Heart left ventricle (tissue), 16 donors: ENCODE measurements around the gene MYO7B. TPM values are rescaled to one million over a fixed set of nuclear protein-coding genes. Genes with fewer than 3 reads are reported as not detected.

ENCODE experiments used
- ATAC-seq, 4 donors: fragments of 200-7000 bp; cut with Tn5 transposase; one replicate each; pipeline ENCODE4 v1.9.1; 2020 to 2022; ENCODE audit warnings: moderate library complexity in 4 of 4, mild to moderate bottlenecking in 3 of 4, moderate number of reproducible peaks in 1 of 4
- DNase-seq, 5 donors: peaks; one replicate each; pipeline ENCODE4 v3.0.0-alpha.2; 2020
- H3K27ac ChIP-seq, 12 donors: fragments of 200-600 bp; sonication (generic) in 4 of 12; one replicate each; pipeline versions ENCODE4 v1.5.0 to v1.8.0; 2016 to 2022; ENCODE audit warnings: mild to moderate bottlenecking in 2 of 12
- H3K27me3 ChIP-seq, 9 donors: fragments of 200-600 bp; sonication (generic) in 2 of 9; one replicate each; pipeline versions ENCODE4 v1.5.1 to v1.8.0; 2016 to 2022; ENCODE audit warnings: mild to moderate bottlenecking in 3 of 9
- H3K36me3 ChIP-seq, 9 donors: fragments of 200-600 bp; sonication (generic) in 2 of 9; one replicate each; pipeline versions ENCODE4 v1.5.0 to v1.8.0; 2018 to 2022; ENCODE audit warnings: mild to moderate bottlenecking in 2 of 9
- H3K4me1 ChIP-seq, 12 donors: fragments of 200-600 bp; sonication (generic) in 4 of 12; one replicate each; pipeline versions ENCODE4 v1.5.0 to v1.8.0; 2016 to 2022; ENCODE audit warnings: mild to moderate bottlenecking in 3 of 12
- H3K4me3 ChIP-seq, 12 donors: fragments of 200-600 bp; sonication (generic) in 4 of 12; one replicate each; pipeline versions ENCODE4 v1.5.0 to v1.8.0; 2017 to 2022; ENCODE audit warnings: mild to moderate bottlenecking in 9 of 12, moderate library complexity in 4 of 12
- H3K9me3 ChIP-seq, 12 donors: fragments of 200-600 bp; sonication (generic) in 4 of 12; one replicate each; pipeline versions ENCODE4 v1.5.0 to v1.8.0; 2016 to 2022; ENCODE audit warnings: mild to moderate bottlenecking in 1 of 12
- CTCF ChIP-seq, 12 donors: fragments of 200-600 bp; sonication (generic) in 4 of 12; IDR thresholded peaks; one replicate each; pipeline versions ENCODE4 v1.5.0 to v1.8.0; 2018 to 2022; ENCODE audit warnings: antibody characterized with exemption in 12 of 12, mild to moderate bottlenecking in 5 of 12
- POLR2A ChIP-seq, 2 donors: fragments of 450-650 bp; IDR thresholded peaks; one replicate each; pipeline ENCODE4 v1.6.1; 2017; ENCODE audit warnings: antibody characterized with exemption in 2 of 2, mild to moderate bottlenecking in 2 of 2, moderate library complexity in 2 of 2
- WGBS, 4 donors: extraction: QIAGEN DNeasy Blood & Tissue Kit in 2 of 4; methylation state at CpG; one replicate each; pipeline versions ENCODE4 v1.1.5 to v1.1.7; 2013 to 2018; 5-methylcytosine and 5-hydroxymethylcytosine counted together
- intact Hi-C, 10 donors: fragments of 100-400 bp; cut with DNase I; formaldehyde crosslinking; loops; one replicate each; pipeline versions ENCODE4 v1.11.1 to v1.14.2; 2022
- long read RNA-seq, 3 donors: library from polyadenylated mRNA; unstranded; transcript quantifications; one replicate each; pipeline ENCODE4 v2.0.0, GENCODE V29; 2020 to 2021
- polyA plus RNA-seq, 2 donors: library from polyadenylated mRNA; stranded (reverse); fragments of 200-250 nt; gene quantifications; one replicate each; pipeline ENCODE4 v1.2.3, GENCODE V29; 2013
- total RNA-seq, 9 donors: library from RNA; depleted of rRNA in 2 of 9; stranded (reverse); fragments of >200 nt in 2 of 9; fragmentation: NEBNext Ultra II Directional in 3 of 9; extraction: Animal tissue kit (Norgen Biotek cat#: 25700) in 3 of 9; gene quantifications; one replicate each; pipeline versions ENCODE4 v1.1.0 to v1.2.4, GENCODE V29; 2016 to 2023
- donor health status: ischemic (EF 13 %, LVEDD 7.1; RV severe dilation, severe dysfunction).
- donor health status: healthy with polysubstance abuse.
- donor health status: DM: no; HTN: yes; CAD: no.
- donor health status: DM: no; HTN: no; CAD: no.
- donor health status: ischemic (EF 25% LVEDD 6.9; RV normal size, moderate dysfunction).
- donor health status: ischemic (EF 25% LVEDD 5.7; RV mildly dilated, moderate dysfunction).
- donor health status: healthy.
- donor health status: DM: yes; HTN: yes; CAD: no.
- donor health status: ischemic (EF 35%, LVEDD 5.7; RV mildly dilated, moderate dysfunction).
- donor health status: nonischemic (EF 11% LVEDD 7.7; RV severe dilation, severe dysfunction).
- donor health status: DM: yes; HTN: yes; CAD: no.
- donor health status: PGD.
- donor health status: ischemic (EF 29% LVEDD 5.4; RV normal size, mild dysfunction).
- donor health status: nonischemic (EF 23%, LVEDD 6.1; RV moderate dilation, normal function).

The MYO7B gene
- total RNA-seq = 1 to 10 TPM in 3 of 9 donors, under 1 TPM in 6; 0.20 to 2.1 (median 0.70) TPM
- polyA plus RNA-seq = 1 to 10 TPM; 1.1 to 1.6 TPM
- long read RNA-seq, donor 1, partial matches to known transcripts = 2 of 3 reads
- long read RNA-seq, donor 1, other reads (novel, unspliced or antisense) = 1 of 3 reads
- long read RNA-seq, donor 2, partial matches to known transcripts = 3 of 4 reads
- long read RNA-seq, donor 2, other reads (novel, unspliced or antisense) = 1 of 4 reads
- long read RNA-seq, donor 3, partial matches to known transcripts = 1 of 1 reads
- long read RNA-seq, donor 3, other reads (novel, unspliced or antisense) = 0 of 1 reads

- H3K4me3 ChIP-seq = no peak within 1 kb of the TSS
- H3K9me3 ChIP-seq = peaks cover 0 to 2% (median 0%) of the 10 kb centered on the region in 12 donors
- peaks cover 0 to 8% (median 0%) of the 10 kb centered on the region in 9 donors for H3K27me3 ChIP-seq
- ATAC-seq (peak in 1 of 4 donors; percentile 31), DNase-seq (no peak)
- no peak within 1 kb of the TSS for H3K27ac ChIP-seq
- TF ChIP-seq CTCF (IDR thresholded peaks at IDR 0.05) (no peak), POLR2A (IDR thresholded peaks at IDR 0.05) (no peak)
- H3K36me3 ChIP-seq = no peaks in the 10 kb centered on the region
- no peaks in the 10 kb centered on the region for H3K4me1 ChIP-seq
- 78 to 80% (median 79%) methylated on average over 11 of the region's 11 CpGs for WGBS, 4 donors
- intact Hi-C loops = no loop called here
These were observed at the start of gene MYO7B for GRCh38 chr2:127535422-127535901. Gene MYO7B (plus strand): TSS chr2:127535683. CDS start chr2:127559723, 24,040 bp downstream.

GRCh38 chr2:127485694-127486071 is 49.8 kb upstream of the MYO7B start:
- ATAC-seq (no peak), DNase-seq (no peak)
- peaks cover 2 to 98% (median 97%) of the 10 kb centered on the region in 9 donors for H3K36me3 ChIP-seq
- no peak for TF ChIP-seq CTCF (IDR thresholded peaks at IDR 0.05)
- TF ChIP-seq POLR2A (IDR thresholded peaks at IDR 0.05) = no peak
- no peaks in the 10 kb centered on the region for H3K9me3 ChIP-seq
- WGBS, 4 donors = 80 to 90% (median 86%) methylated on average over 5 of the region's 5 CpGs
- H3K4me3 ChIP-seq = no peak overlapping the region
- H3K4me1 ChIP-seq = peaks cover 0 to 11% (median 0%) of the 10 kb centered on the region in 12 donors
- intact Hi-C loops = no loop called here
- no peak overlapping the region for H3K27ac ChIP-seq
- no peaks in the 10 kb centered on the region for H3K27me3 ChIP-seq

GRCh38 chr2:127486247-127487058 is 49.0 kb upstream of the MYO7B start:
- peak in 1 of 4 donors; percentile 44 for ATAC-seq
- TF ChIP-seq CTCF (IDR thresholded peaks at IDR 0.05) (no peak), POLR2A (IDR thresholded peaks at IDR 0.05) (no peak)
- intact Hi-C loops = no loop called here
- WGBS, 4 donors = 91 to 95% (median 93%) methylated on average over 8 of the region's 8 CpGs
- Histone ChIP-seq H3K4me3 (no peak overlapping the region), H3K27me3 (no peaks in the 10 kb centered on the region), H3K36me3 (peaks cover 2 to 98% (median 97%) of the 10 kb centered on the region in 9 donors), H3K27ac (no peak overlapping the region), H3K4me1 (peaks cover 0 to 11% (median 0%) of the 10 kb centered on the region in 12 donors), H3K9me3 (no peaks in the 10 kb centered on the region)
- no peak for DNase-seq

- TF ChIP-seq POLR2A (IDR thresholded peaks at IDR 0.05) = no peak
- no peak for TF ChIP-seq CTCF (IDR thresholded peaks at IDR 0.05)
- no peak overlapping the region for H3K4me3 ChIP-seq
- peaks cover 4 to 100% (median 100%) of the 10 kb centered on the region in 9 donors for H3K36me3 ChIP-seq
- WGBS, 4 donors = 88 to 93% (median 92%) methylated on average over 4 of the region's 4 CpGs
- DNase-seq (no peak), ATAC-seq (no peak)
- peaks cover 0 to 11% (median 0%) of the 10 kb centered on the region in 12 donors for H3K4me1 ChIP-seq
- intact Hi-C loops = no loop called here
- no peak overlapping the region for H3K27ac ChIP-seq
- no peaks in the 10 kb centered on the region for H3K9me3 ChIP-seq
- H3K27me3 ChIP-seq = no peaks in the 10 kb centered on the region
These were observed 45.2 kb upstream of the MYO7B start for GRCh38 chr2:127490283-127490682.
